ENCODE measurements around the gene RASSF5.

The RASSF5 gene

DNA sequence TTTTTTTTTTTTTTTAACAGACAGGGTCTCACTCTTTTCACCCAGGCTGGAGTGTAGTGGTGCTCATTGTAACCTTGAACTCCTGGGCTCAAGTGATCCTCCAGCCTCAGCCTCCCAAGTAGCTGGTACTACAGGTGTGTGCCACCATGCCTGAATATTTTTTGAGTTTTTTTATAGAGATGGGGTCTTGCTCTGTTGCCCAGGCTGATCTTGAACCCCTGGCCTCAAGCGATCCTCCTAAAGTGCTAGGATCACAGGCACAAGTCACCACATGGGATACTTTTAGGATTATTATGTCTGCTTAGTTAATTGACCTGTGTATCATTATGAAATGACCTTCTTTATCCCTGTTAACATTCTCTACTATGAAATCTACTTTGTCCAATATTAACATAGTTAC lies 38.0 kb downstream of the RASSF5 start:
- Histone ChIP-seq H3K4me3 (ENCODE audit: insufficient read depth, low read depth, low read length) (no peak overlapping the region), H3K4me1 (ENCODE audit: control insufficient read depth, insufficient read depth, low read length) (peaks cover 3% of the 10 kb centered on the region), H3K27ac (ENCODE audit: insufficient read depth, low read depth, low read length, poor library complexity, severe bottlenecking) (no peak overlapping the region), H3K27me3 (ENCODE audit: control insufficient read depth, insufficient read depth, low read length, poor library complexity, severe bottlenecking) (no peaks in the 10 kb centered on the region), H3K36me3 (ENCODE audit: control insufficient read depth, insufficient read depth, low read length) (no peaks in the 10 kb centered on the region), H3K9me3 (ENCODE audit: control insufficient read depth, low read length) (no peaks in the 10 kb centered on the region)
- 100% methylated on average over 1 of the region's 1 CpG for WGBS, 2 experiments

DNA sequence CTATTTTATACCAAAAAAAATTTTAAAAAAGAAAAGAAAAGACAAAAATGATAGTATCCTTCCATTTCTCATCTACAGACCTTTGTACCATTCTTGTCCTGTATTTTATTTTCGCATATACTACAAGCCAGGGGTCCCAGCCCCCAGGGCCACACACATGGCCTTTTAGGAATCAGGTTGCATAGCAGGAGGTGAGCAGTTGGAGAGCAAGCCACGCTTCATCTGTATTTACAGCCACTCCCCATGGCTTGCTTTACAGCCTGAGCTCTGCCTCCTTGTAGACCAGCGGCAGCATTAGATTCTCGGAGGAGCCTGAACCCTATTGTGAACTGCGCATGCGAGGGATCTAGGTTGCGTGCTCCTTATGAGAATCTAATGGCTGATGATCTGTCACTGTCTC lies 39.8 kb downstream of the RASSF5 start:
- 63 to 66% methylated on average over 7 of the region's 7 CpGs for WGBS, 2 experiments
- no peak overlapping the region for H3K4me3 ChIP-seq (ENCODE audit: insufficient read depth, low read depth, low read length)

DNA sequence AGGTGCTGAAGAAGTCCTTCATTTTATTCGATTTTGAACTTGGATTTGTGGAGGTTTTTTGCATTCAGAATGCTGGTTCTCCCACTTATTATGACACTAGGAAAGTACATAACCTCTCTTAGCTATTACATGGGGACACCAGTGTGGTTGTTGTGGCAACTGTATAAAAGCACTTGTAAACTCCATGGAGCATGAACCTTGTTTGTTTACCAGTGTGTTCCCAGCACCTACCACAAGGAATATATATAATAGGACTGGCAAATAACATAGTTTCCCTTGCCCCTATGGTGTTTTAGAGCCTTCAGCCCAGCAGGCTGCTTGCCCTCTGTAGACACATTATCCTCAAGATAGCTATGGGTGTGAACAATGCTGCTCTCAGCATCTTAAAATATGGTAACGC lies 43.1 kb downstream of the RASSF5 start:
- Histone ChIP-seq H3K36me3 (ENCODE audit: control insufficient read depth, insufficient read depth, low read length) (no peaks in the 10 kb centered on the region), H3K4me1 (ENCODE audit: control insufficient read depth, insufficient read depth, low read length) (peaks cover 2% of the 10 kb centered on the region), H3K9me3 (ENCODE audit: control insufficient read depth, low read length) (no peaks in the 10 kb centered on the region), H3K4me3 (ENCODE audit: insufficient read depth, low read depth, low read length) (no peak overlapping the region), H3K27ac (ENCODE audit: insufficient read depth, low read depth, low read length, poor library complexity, severe bottlenecking) (no peak overlapping the region), H3K27me3 (ENCODE audit: control insufficient read depth, insufficient read depth, low read length, poor library complexity, severe bottlenecking) (no peaks in the 10 kb centered on the region)
- WGBS, 2 experiments, result 86 to 91% methylated on average over 1 to 2 of the region's 2 CpGs

More for the DNA sequence above, 39.8 kb downstream of the RASSF5 start:
- Histone ChIP-seq H3K27me3 (ENCODE audit: control insufficient read depth, insufficient read depth, low read length, poor library complexity, severe bottlenecking) (no peaks in the 10 kb centered on the region), H3K27ac (ENCODE audit: insufficient read depth, low read depth, low read length, poor library complexity, severe bottlenecking) (no peak overlapping the region), H3K9me3 (ENCODE audit: control insufficient read depth, low read length) (no peaks in the 10 kb centered on the region), H3K4me1 (ENCODE audit: control insufficient read depth, insufficient read depth, low read length) (no peaks in the 10 kb centered on the region), H3K36me3 (ENCODE audit: control insufficient read depth, insufficient read depth, low read length) (no peaks in the 10 kb centered on the region)

DNA sequence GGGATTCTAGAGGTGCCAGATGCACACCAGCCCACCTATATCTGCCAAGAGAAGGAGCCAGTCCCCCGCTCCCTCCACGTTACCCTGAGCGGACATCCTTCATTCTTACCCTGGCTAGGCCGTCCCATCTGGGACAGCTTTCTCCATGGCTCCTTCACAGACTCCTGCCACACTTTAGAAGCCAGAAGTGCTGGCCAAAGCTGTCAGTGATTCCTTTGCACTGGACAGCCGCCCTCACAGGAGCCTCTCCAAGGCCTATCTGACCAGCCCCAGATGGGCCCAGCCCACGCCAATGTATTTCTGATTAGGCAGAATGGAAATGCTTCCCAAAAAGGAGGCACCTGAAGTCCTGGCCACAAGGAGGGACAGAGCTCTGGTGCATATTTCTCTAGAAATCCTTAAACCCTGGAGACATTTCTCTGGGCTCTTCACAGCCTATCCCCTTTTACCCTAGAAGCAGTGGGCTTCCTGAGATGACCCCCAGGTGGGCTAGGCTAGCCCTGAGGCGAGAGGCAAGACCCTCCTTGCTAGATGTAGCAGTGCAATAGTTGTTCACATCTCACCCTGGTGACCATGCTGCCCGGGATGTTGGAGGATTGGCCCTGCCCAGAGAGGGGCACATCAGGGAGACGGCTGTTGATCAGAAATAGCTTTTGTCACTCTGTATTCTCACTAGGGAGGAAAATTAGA lies 44.1 kb downstream of the RASSF5 start:
- Histone ChIP-seq H3K4me1 (ENCODE audit: control insufficient read depth, insufficient read depth, low read length) (peaks cover 11% of the 10 kb centered on the region), H3K27ac (ENCODE audit: insufficient read depth, low read depth, low read length, poor library complexity, severe bottlenecking) (no peak overlapping the region), H3K36me3 (ENCODE audit: control insufficient read depth, insufficient read depth, low read length) (no peaks in the 10 kb centered on the region), H3K27me3 (ENCODE audit: control insufficient read depth, insufficient read depth, low read length, poor library complexity, severe bottlenecking) (peaks cover under 1% of the 10 kb centered on the region), H3K9me3 (ENCODE audit: control insufficient read depth, low read length) (no peaks in the 10 kb centered on the region), H3K4me3 (ENCODE audit: insufficient read depth, low read depth, low read length) (no peak overlapping the region)
- WGBS, 2 experiments, result 91 to 93% methylated on average over 9 of the region's 9 CpGs

DNA sequence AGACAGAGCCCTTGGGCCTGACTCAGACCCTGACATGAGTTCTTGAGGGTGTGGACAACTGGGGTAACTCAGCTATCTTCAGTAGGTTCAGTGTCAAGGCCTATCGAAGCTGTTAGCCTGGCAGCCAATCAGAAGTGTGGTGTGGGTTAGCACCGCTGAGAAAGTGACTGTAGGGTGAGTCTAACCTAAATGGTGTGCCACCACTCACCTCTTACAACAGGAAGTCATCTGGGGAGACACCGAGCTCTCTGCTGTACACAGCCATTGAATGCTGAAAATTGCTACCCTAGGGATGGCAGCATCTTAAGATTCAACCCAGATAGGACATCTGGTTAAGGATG lies 44.6 kb downstream of the RASSF5 start:
- Histone ChIP-seq H3K9me3 (ENCODE audit: control insufficient read depth, low read length) (no peaks in the 10 kb centered on the region), H3K27ac (ENCODE audit: insufficient read depth, low read depth, low read length, poor library complexity, severe bottlenecking) (no peak overlapping the region), H3K36me3 (ENCODE audit: control insufficient read depth, insufficient read depth, low read length) (no peaks in the 10 kb centered on the region), H3K4me3 (ENCODE audit: insufficient read depth, low read depth, low read length) (no peak overlapping the region), H3K4me1 (ENCODE audit: control insufficient read depth, insufficient read depth, low read length) (peaks cover 11% of the 10 kb centered on the region), H3K27me3 (ENCODE audit: control insufficient read depth, insufficient read depth, low read length, poor library complexity, severe bottlenecking) (peaks cover 6% of the 10 kb centered on the region)
- 94 to 95% methylated on average over 3 of the region's 3 CpGs for whole genome bisulfite sequencing, 2 experiments

DNA sequence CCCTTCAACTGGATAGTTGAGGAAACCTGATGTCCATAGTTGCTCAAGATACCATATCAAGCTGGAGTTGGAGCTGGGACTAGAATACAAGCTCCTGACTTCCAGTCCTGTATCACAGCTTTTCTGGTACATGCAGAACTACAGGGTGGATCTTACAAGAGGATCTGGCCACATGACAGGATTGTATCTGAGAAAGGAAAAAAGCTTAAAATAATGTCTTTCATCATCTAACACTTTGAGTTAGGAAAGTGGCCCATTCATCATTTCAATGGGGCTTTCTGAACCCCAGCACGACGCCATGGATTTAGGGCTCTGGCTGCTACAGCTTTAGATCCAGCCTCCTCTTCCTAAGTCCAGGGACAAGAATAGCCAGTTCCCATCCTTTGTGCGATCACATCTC lies 46.9 kb downstream of the RASSF5 start:
- Histone ChIP-seq H3K27me3 (ENCODE audit: control insufficient read depth, insufficient read depth, low read length, poor library complexity, severe bottlenecking) (peaks cover 28% of the 10 kb centered on the region), H3K4me3 (ENCODE audit: insufficient read depth, low read depth, low read length) (no peak overlapping the region), H3K27ac (ENCODE audit: insufficient read depth, low read depth, low read length, poor library complexity, severe bottlenecking) (no peak overlapping the region), H3K9me3 (ENCODE audit: control insufficient read depth, low read length) (no peaks in the 10 kb centered on the region), H3K36me3 (ENCODE audit: control insufficient read depth, insufficient read depth, low read length) (no peaks in the 10 kb centered on the region), H3K4me1 (ENCODE audit: control insufficient read depth, insufficient read depth, low read length) (peaks cover 11% of the 10 kb centered on the region)
- WGBS, 2 experiments, result 90 to 95% methylated on average over 3 of the region's 3 CpGs

DNA sequence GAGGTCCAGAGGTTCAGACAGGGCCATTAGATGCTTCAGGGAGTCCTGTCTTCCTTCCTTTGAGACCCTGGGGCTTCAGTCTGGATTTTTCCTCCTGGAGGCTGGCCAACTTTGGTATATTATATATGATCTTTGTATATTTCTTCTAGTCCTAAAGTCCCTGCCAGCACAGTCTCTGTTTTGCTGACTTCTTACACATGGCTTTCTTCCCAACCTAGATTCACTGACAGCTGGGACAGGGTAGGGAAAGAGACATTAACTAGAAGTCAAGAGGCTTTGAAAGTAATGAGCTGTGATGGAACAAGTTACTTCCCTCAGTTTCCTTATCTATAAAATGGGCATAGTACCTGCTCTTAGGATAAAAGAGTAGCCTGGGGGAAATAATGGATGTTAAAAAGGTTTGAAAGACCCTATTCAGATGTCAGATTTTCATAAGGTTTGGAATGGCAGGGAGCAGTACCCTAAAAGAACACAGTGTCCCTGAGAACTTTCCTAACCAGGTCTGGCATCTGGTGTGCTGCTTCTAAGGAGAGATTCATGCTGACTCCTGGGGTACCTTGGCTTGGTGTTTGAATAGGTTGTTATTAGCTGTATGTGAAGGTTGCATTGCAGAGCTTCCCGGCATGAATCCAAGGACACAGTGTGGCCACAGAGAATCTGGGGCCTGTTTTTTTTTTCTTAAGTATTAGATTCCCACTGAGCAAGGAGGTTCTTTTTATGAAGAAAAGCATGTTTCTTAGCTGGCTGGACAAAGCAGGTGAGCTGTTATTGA lies 47.6 kb downstream of the RASSF5 start:
- Histone ChIP-seq H3K4me1 (ENCODE audit: control insufficient read depth, insufficient read depth, low read length) (peaks cover 11% of the 10 kb centered on the region), H3K27me3 (ENCODE audit: control insufficient read depth, insufficient read depth, low read length, poor library complexity, severe bottlenecking) (peaks cover 35% of the 10 kb centered on the region), H3K9me3 (ENCODE audit: control insufficient read depth, low read length) (no peaks in the 10 kb centered on the region), H3K27ac (ENCODE audit: insufficient read depth, low read depth, low read length, poor library complexity, severe bottlenecking) (no peak overlapping the region), H3K36me3 (ENCODE audit: control insufficient read depth, insufficient read depth, low read length) (no peaks in the 10 kb centered on the region), H3K4me3 (ENCODE audit: insufficient read depth, low read depth, low read length) (no peak overlapping the region)
- 74 to 83% methylated on average over 1 of the region's 1 CpG for WGBS, 2 experiments

DNA sequence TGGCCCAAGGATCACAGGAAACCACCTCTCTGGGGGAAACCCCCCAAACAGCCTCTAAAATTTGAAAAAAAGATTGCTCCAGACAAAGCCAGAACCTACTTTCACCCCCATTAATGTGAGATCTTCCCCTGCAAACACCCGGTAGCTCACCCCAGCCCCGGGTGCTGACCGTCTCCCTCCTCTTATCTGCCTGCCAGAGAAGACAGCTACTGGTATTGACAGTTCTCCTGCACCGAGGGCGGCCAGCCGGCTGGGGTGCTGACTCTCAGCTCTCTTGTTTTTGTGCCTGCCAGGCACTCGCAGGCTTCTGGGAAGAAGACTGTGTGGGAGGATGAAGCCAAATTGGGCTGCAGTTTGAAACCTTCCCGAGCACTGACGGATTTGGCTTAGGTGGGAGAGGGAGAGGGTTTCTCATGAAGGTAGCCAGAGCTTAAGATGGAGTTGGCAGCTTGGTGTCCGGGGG lies 48.2 kb downstream of the RASSF5 start:
- Histone ChIP-seq H3K4me3 (ENCODE audit: insufficient read depth, low read depth, low read length) (no peak overlapping the region), H3K36me3 (ENCODE audit: control insufficient read depth, insufficient read depth, low read length) (no peaks in the 10 kb centered on the region), H3K27ac (ENCODE audit: insufficient read depth, low read depth, low read length, poor library complexity, severe bottlenecking) (no peak overlapping the region), H3K9me3 (ENCODE audit: control insufficient read depth, low read length) (no peaks in the 10 kb centered on the region), H3K4me1 (ENCODE audit: control insufficient read depth, insufficient read depth, low read length) (peaks cover 11% of the 10 kb centered on the region), H3K27me3 (ENCODE audit: control insufficient read depth, insufficient read depth, low read length, poor library complexity, severe bottlenecking) (peaks cover 35% of the 10 kb centered on the region)
- 36 to 42% methylated on average over 10 of the region's 10 CpGs for WGBS, 2 experiments

DNA sequence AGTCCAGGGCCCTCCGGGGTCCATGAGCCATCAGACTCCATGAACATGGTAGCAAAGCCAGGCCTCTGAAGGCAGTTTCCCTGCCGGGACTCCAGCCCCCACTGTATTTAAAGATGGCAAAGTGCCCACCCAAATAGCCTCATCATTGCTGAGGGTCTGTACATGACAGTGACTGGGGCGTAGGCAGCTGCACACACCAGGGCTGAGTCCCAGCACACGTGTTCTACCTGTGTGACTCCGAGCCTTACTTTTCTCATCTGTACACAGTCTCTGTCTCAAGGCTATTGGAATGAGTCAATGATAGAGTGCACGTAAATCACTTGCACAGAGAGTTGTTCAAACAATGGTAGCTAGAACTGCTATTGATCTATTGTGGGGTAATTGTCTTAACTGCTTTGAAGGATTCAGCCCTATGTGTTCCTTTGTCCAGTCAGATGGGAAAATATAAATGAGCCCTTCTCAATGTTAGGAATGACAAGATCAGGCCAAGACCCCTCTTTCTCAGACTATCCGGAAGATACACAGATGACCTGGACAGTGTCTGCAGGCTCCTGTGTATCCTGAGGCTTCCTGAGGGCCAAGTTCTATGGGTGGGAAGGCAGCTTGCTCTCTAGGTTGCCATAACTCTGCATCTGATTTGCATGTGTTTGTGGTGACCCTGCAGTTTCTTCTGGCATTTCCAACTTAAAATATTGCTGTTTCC lies 48.9 kb downstream of the RASSF5 start:
- Histone ChIP-seq H3K9me3 (ENCODE audit: control insufficient read depth, low read length) (no peaks in the 10 kb centered on the region), H3K27me3 (ENCODE audit: control insufficient read depth, insufficient read depth, low read length, poor library complexity, severe bottlenecking) (peaks cover 35% of the 10 kb centered on the region), H3K4me1 (ENCODE audit: control insufficient read depth, insufficient read depth, low read length) (peaks cover 11% of the 10 kb centered on the region), H3K36me3 (ENCODE audit: control insufficient read depth, insufficient read depth, low read length) (no peaks in the 10 kb centered on the region), H3K4me3 (ENCODE audit: insufficient read depth, low read depth, low read length) (no peak overlapping the region), H3K27ac (ENCODE audit: insufficient read depth, low read depth, low read length, poor library complexity, severe bottlenecking) (no peak overlapping the region)
- 90 to 92% methylated on average over 7 of the region's 7 CpGs for WGBS, 2 experiments

Data from ectodermal cell (in vitro differentiated cells).